GM12873 (cell line): Measurements from ENCODE around the gene GSTP1.

Source experiments
- CTCF ChIP-seq: IDR thresholded peaks from 2 replicates; pipeline ENCODE4 v1.5.1; 2012; ENCODE audit warnings: low read depth, mild to moderate bottlenecking, moderate library complexity, low read length, control low read depth; ENCODE audit not compliant: insufficient read depth; ENCODE audit errors: missing control alignments

Gene GSTP1

GRCh38 chr11:67606492-67607295 lies 23.1 kb downstream of the GSTP1 start, which contains the start of gene NDUFV1:
TSS of gene NDUFV1 (plus strand) at chr11:67606936. CDS start at chr11:67607005, 69 bp downstream.
- peak; percentile 85 for TF ChIP-seq CTCF

- TF ChIP-seq CTCF: no peak
These were observed 23.9 kb downstream of the GSTP1 start for GRCh38 chr11:67607507-67607906.

GRCh38 chr11:67608486-67608885 lies 24.9 kb downstream of the GSTP1 start:
- no peak for TF ChIP-seq CTCF

GRCh38 chr11:67609316-67609715 lies 25.7 kb downstream of the GSTP1 start:
- no peak for TF ChIP-seq CTCF

- TF ChIP-seq CTCF: no peak
These were observed 26.8 kb downstream of the GSTP1 start for GRCh38 chr11:67610302-67610868.

- TF ChIP-seq CTCF: no peak
These were observed 27.6 kb downstream of the GSTP1 start for GRCh38 chr11:67611165-67611564.

GRCh38 chr11:67611704-67612587 lies 28.3 kb downstream of the GSTP1 start:
- TF ChIP-seq CTCF: no peak
